Thyroid gland (tissue), 4 donors: ENCODE measurements around the gene WBP4.

ENCODE experiments used
- CTCF ChIP-seq, 6 experiments: fragments of 200-600 bp in 3 of 6; fragments of 450-650 bp in 3 of 6; sonication (generic) in 3 of 6; IDR thresholded peaks; one replicate each; pipeline ENCODE4 v1.5.1; 2016 to 2019; ENCODE audit warnings: antibody characterized with exemption in 6 of 6, mild to moderate bottlenecking in 2 of 6, inconsistent platforms in 1 of 6, moderate library complexity in 1 of 6
- POLR2A ChIP-seq, 2 donors: fragments of 450-650 bp; IDR thresholded peaks; one replicate each; pipeline ENCODE4 v1.6.1; 2017; ENCODE audit warnings: antibody characterized with exemption in 2 of 2, mild to moderate bottlenecking in 2 of 2, moderate library complexity in 1 of 2

GRCh38 chr13:41059456-41060081 is 1.7 kb upstream of the WBP4 start:
- TF ChIP-seq CTCF (IDR thresholded peaks at IDR 0.05), result no peak
- no peak for TF ChIP-seq POLR2A (IDR thresholded peaks at IDR 0.05)
